OCI-LY3 (cell line): ENCODE results near the gene ZMYND8.

Source experiments
- CTCF ChIP-seq: fragments of 200-600, 300-600 bp; sonication (generic); IDR thresholded peaks from 2 replicates; pipeline ENCODE4 v1.5.1; 2014; ENCODE audit warnings: antibody characterized with exemption, low read length, low read depth
- EZH2phosphoT487 ChIP-seq: fragments of 200-600 bp; shearing (Covaris generic); IDR thresholded peaks from 2 replicates; pipeline ENCODE4 v1.6.1; 2018; ENCODE audit warnings: antibody characterized with exemption, mixed run types, low read depth

- TF ChIP-seq CTCF (no peak), EZH2phosphoT487 (no peak)
These were observed 195.5 kb downstream of the ZMYND8 start for GRCh38 chr20:47160992-47161391.
